GM12874 (cell line): ENCODE results near the gene CGNL1.

Experiments
- TF ChIP-seq, protein P1 (sequence below): IDR thresholded peaks from 2 replicates; pipeline ENCODE4 v1.5.1; 2011; ENCODE audit warnings: low read depth, mild to moderate bottlenecking, control low read depth, low read length, moderate library complexity; ENCODE audit not compliant: insufficient read depth

The CGNL1 gene

DNA sequence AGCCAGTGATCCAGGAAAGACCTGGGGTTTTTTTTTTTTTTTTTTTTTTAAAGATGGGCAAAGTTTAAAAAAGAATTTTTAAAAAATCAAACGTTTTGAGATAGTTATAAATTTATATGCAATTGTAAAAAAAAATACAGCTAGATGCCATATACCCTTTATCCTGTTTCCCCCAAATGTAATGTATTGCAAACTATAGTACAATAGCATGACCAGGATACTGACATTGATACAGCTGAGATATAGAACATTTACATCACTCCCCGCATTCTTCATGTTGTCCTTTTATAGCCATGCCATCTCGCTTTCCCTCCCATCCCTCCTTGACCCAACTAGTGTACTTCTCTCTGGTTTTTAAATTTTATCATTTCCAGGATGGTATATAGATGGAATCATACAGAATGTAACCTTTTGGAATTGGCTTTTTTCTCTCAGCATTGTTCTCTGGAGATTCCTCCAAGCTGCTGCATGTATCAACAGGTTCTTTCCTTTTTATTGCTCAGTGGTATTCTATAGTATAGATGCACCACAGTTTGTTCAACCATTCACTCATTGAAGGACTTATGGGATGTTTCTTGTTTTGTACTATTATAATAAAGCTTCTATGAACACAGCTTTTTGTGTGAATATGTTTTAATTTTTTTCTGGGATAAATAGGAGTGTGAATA lies 104.9 kb downstream of the CGNL1 start:
- TF ChIP-seq, protein P1, sequence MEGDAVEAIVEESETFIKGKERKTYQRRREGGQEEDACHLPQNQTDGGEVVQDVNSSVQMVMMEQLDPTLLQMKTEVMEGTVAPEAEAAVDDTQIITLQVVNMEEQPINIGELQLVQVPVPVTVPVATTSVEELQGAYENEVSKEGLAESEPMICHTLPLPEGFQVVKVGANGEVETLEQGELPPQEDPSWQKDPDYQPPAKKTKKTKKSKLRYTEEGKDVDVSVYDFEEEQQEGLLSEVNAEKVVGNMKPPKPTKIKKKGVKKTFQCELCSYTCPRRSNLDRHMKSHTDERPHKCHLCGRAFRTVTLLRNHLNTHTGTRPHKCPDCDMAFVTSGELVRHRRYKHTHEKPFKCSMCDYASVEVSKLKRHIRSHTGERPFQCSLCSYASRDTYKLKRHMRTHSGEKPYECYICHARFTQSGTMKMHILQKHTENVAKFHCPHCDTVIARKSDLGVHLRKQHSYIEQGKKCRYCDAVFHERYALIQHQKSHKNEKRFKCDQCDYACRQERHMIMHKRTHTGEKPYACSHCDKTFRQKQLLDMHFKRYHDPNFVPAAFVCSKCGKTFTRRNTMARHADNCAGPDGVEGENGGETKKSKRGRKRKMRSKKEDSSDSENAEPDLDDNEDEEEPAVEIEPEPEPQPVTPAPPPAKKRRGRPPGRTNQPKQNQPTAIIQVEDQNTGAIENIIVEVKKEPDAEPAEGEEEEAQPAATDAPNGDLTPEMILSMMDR = no peak

DNA sequence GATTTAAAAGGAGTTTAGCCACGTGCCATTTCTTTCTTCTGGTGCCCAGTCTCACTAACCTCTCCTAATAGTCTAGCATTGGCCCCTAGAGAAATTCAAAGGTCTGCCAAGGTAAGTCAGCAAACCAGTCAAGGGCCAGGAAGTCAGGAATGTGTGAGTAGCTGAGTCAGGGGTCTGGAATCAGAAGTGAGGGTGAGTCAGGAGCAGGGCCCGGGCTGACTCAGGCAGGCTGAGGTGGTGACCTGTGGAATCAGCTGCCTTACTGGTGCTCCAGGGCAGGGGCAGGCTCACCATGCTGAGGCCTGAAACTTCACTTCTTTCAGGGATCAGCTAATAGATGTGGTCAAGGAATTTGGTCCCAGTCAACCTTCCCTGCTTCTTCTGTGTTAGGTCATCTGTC lies 109.6 kb downstream of the CGNL1 start:
- TF ChIP-seq, protein P1 = no peak

DNA sequence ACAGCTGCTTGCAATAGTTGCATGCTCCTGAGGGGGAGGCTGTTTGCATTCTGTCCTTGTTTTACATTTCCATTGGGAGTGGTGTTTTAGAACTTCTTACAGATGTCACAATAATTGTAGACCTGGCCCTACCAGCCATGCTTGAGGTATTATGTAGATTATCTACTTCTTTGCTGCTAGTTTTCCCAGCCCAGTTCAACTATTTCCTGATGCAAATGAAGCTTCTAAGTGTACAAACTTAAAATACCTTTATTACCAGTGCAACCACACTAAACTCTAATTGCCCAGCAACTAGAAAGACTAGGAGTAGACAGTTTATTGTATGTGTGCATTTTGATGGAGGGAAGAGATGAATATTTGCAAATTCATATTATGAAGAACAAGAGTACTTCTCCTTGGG lies 110.5 kb downstream of the CGNL1 start:
- TF ChIP-seq, protein P1 = no peak

DNA sequence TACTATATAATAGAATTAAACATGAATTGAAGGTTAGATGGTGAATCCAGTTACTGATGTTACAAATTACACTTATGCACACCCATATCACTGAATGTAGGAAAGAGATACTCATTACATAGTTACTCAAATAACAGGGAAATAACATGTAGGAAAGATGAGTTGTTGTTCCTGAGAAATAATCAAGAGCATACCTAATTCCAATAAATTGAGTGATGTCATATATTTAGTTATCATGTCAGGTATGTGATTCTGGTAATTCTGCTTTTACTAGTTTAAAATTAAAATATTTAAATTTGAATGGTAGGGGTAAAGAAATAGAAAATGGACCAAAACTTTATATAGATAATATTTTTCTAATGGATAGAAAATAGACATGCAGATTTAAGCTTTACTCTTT lies 112.8 kb downstream of the CGNL1 start:
- TF ChIP-seq, protein P1 = no peak

DNA sequence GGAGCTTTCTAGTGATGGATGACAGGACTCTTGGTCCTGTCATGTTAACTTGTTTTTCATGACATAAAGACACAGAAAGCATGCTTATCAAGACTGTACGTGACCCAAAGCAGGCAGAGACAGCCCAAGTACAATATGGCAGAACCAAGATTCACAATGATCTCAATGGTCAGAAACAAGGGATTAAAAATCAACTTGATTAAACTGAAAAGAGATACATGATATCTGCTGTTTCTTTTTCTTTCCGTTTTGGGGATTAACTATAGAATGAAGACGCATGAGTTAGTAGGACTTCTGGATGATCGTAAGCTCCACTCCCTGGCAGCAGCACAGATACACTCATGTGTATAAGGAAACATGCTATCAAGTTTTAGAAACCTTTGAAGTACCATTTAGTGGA lies 117.0 kb downstream of the CGNL1 start:
- TF ChIP-seq, protein P1 = no peak

DNA sequence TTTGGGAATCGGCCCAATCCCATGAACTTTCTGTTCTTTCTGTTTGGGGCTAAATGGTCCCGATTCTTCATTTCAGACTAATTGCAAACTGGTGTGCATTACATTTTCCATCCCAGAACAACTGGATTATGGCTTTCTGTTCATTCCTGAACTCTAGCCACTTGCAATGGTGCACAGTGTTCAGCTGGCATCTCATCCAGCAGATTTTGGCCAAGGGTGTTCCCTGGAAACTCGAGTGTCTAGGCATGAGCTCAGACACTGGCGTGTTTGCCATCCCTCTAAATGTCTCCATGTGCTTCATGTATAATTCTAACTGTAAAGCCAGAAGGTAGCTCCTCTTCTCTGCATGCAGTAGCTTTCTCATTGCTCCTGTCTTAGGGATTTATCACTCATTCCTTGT lies 118.3 kb downstream of the CGNL1 start:
- TF ChIP-seq, protein P1 = no peak

DNA sequence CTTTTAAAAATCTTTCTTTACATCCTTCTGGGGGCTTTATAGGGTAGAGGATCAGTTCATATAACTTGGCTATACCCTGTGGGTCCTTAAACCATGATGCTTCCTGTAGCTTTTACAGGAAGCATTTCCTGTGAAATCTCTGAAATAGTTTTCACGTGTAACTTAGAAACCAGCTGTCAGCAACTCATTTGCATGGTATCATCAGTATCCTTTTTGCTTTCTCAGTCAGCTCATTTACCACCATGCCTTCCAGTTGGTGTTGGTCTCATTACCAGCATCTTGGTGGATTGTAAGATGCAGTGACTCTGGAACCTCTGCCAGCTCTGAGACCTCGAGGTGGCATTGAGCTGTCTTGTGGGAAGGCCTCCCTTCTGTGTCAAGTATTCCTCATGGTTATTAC lies 118.7 kb downstream of the CGNL1 start:
- TF ChIP-seq, protein P1 = no peak
